ENCODE measurements around the gene ZNF765.
"Not testable (repeated sequence)": the region's sequence is repeated elsewhere in the genome, so short reads cannot be mapped to it uniquely, and the experiment has no call there.

ZNF765 gene

DNA sequence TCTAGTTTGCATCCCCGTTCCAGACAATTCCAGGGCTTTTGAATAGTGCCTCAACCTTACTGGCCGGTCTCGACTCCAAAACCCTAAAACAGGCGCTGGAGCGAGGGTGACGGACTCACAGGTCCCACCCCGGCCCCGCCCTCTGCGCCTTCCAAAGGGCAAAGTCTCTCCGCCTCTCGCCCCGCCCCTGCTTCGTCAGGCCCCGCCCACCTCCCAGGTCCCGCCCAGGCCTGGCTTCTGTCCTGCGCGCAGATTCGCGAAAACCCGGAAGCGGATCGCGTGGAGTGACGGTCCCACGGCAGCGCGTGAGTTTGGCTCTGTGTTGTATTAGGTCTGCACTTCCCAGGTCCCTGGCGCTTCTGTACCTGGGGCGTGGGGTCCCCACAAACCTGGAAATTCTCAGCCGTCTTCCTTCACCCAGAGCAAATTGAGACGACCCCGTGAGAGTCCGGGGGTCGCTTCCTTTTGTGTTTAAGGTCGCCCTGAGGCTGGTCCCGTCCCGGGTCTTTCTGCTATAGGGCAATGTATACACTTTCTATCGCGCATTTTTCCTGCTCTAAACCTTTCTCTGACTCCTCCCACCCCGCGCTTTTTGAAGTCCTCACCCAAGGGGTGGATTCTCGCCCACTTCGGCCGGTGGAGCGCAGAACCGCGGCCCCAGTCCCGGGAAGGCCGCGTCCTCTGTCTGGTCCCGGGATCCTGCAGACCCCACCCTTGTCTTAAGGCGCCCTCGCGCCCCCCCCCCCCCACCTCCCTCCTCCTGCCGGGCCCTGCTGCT, 72.7 kb downstream of the ZNF765 start, which contains the start of gene ZNF813:
TSS of gene ZNF813 (plus strand) at position 249 of the 778 bp plus-strand sequence. CDS start 16,090 bp downstream, outside the sequence.
- no peak for TF ChIP-seq CTCF (IDR thresholded peaks at IDR 0.05; ENCODE audit: insufficient read depth, low read length, missing control alignments)
- CTCF ChIA-PET: no interaction called here
- H3K4me3 ChIP-seq (ENCODE audit: low read depth, low read length): peak within 1 kb of the TSS; percentile 85
- peak; percentile 10 for DNase-seq (ENCODE audit: low read depth, low spot score)
- POLR2A ChIA-PET: no interaction called here

- CTCF ChIA-PET; POLR2A ChIA-PET; DNase-seq (ENCODE audit: low read depth, low spot score): not testable (repeated sequence)
- peak overlapping the region; percentile 85 for H3K4me3 ChIP-seq (ENCODE audit: low read depth, low read length)
These were observed 73.7 kb downstream of the ZNF765 start for GRCh38 chr19:53468628-53469027.

DNA sequence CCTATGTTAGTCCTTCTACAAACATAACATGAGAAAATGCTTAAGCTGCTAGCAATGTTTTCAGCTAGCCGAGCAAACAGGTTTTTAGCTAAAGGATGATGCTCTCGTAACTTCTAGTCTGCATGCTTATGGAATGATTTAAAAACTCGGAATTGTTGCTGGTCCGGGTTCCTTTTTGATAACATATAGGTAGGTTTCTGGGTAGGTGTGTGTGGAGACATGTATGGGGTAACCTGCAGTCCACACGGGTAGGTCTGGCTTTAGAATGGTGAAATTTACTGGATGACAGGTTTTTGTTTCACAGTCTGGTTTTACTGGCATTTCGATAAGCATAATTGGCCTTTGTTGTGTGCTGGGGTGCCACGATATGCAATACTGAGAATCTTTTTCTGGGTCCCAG, 77.0 kb downstream of the ZNF765 start:
- ChIA-PET POLR2A (no interaction called here), CTCF (no interaction called here)
- no peak for TF ChIP-seq CTCF (IDR thresholded peaks at IDR 0.05; ENCODE audit: insufficient read depth, low read length, missing control alignments)
- no peak overlapping the region for H3K4me3 ChIP-seq (ENCODE audit: low read depth, low read length)
- no peak for DNase-seq (ENCODE audit: low read depth, low spot score)

DNA sequence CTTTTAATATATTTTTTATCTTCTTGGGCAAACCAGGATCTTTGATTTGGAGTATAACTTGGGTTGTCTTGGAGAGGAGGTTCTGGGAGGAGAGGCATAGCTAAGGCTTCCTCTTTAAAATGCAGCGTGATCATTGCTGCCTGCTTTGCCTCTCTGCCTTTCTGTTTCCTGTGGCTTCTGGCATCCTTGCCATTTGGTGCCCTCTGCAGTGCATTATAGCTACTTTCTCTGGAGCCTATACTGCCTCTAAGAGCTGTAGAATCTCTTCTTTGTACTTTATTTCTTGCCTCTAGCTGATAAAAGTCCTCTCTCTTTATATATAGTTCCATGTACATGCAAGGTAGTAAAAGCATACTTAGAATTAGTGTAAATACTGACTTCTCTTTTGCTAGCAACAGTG, 79.9 kb downstream of the ZNF765 start:
- DNase-seq (ENCODE audit: low read depth, low spot score); H3K4me3 ChIP-seq (ENCODE audit: low read depth, low read length); POLR2A ChIA-PET; CTCF ChIA-PET: not testable (repeated sequence)

- DNase-seq (ENCODE audit: low read depth, low spot score); H3K4me3 ChIP-seq (ENCODE audit: low read depth, low read length); CTCF ChIA-PET; POLR2A ChIA-PET: not testable (repeated sequence)
These were observed 80.5 kb downstream of the ZNF765 start for GRCh38 chr19:53475470-53475869.
